ENCODE results near the gene ATP10D. TPM values are rescaled to one million over a fixed set of nuclear protein-coding genes. Genes with fewer than 3 reads are reported as not detected.
"Not testable (repeated sequence)": the region's sequence is repeated elsewhere in the genome, so short reads cannot be mapped to it uniquely, and the experiment has no call there.

Gene ATP10D
- total RNA-seq, 1 donor = 58.3 TPM

GRCh38 chr4:47485768-47486167 lies 693 bp downstream of the ATP10D start:
- DNase-seq (ENCODE audit: low read depth) = no peak
- no peak for TF ChIP-seq CTCF (IDR thresholded peaks at IDR 0.05; ENCODE audit: insufficient read depth, low read depth, low read length)

GRCh38 chr4:47486231-47486673 lies 1.2 kb downstream of the ATP10D start:
- TF ChIP-seq CTCF (IDR thresholded peaks at IDR 0.05; ENCODE audit: insufficient read depth, low read depth, low read length) = no peak
- H3K4me3 ChIP-seq (ENCODE audit: low read depth, low read length) = peak overlapping the region; percentile 82
- peak; percentile 42 for DNase-seq (ENCODE audit: low read depth)

More at GRCh38 chr4:47485768-47486167, 693 bp downstream of the ATP10D start:
- H3K4me3 ChIP-seq (ENCODE audit: low read depth, low read length) = peak overlapping the region; percentile 82

- H3K4me3 ChIP-seq (ENCODE audit: low read depth, low read length) = peak overlapping the region; percentile 82
- not testable (repeated sequence) for DNase-seq (ENCODE audit: low read depth)
Measured at GRCh38 chr4:47486727-47487126, 1.7 kb downstream of the ATP10D start.

GRCh38 chr4:47488706-47489105 lies 3.6 kb downstream of the ATP10D start:
- no peak for DNase-seq (ENCODE audit: low read depth)
- TF ChIP-seq CTCF (IDR thresholded peaks at IDR 0.05; ENCODE audit: insufficient read depth, low read depth, low read length) = no peak
- no peak overlapping the region for H3K4me3 ChIP-seq (ENCODE audit: low read depth, low read length)

GRCh38 chr4:47490550-47490949 lies 5.5 kb downstream of the ATP10D start:
- TF ChIP-seq CTCF (IDR thresholded peaks at IDR 0.05; ENCODE audit: insufficient read depth, low read depth, low read length) = peak; percentile 51
- peak; percentile 20 for DNase-seq (ENCODE audit: low read depth)
- no peak overlapping the region for H3K4me3 ChIP-seq (ENCODE audit: low read depth, low read length)

GRCh38 chr4:47493238-47494123 lies 8.4 kb downstream of the ATP10D start:
- TF ChIP-seq CTCF (IDR thresholded peaks at IDR 0.05; ENCODE audit: insufficient read depth, low read depth, low read length) = no peak
- no peak for DNase-seq (ENCODE audit: low read depth)
- no peak overlapping the region for H3K4me3 ChIP-seq (ENCODE audit: low read depth, low read length)

GRCh38 chr4:47494124-47494430 lies 9.0 kb downstream of the ATP10D start:
- no peak for DNase-seq (ENCODE audit: low read depth)
- no peak for TF ChIP-seq CTCF (IDR thresholded peaks at IDR 0.05; ENCODE audit: insufficient read depth, low read depth, low read length)
- no peak overlapping the region for H3K4me3 ChIP-seq (ENCODE audit: low read depth, low read length)
